Esophagus squamous epithelium (tissue), 5 donors: ENCODE data around the gene BRD1. TPM values are rescaled to one million over a fixed set of nuclear protein-coding genes. Genes with fewer than 3 reads are reported as not detected.

Experiments
- DNase-seq: peaks from one replicate; lab custom pipeline; 2025; lab: John Stamatoyannopoulos, UW
- H3K27ac ChIP-seq, 4 donors: fragments of 200-600 bp; sonication (generic); one replicate each; pipeline ENCODE4 v1.5.1; 2016 to 2019; ENCODE audit warnings: mild to moderate bottlenecking in 1 of 4
- H3K27me3 ChIP-seq, 4 donors: fragments of 200-600 bp; sonication (generic); 1 replicate in 3 of 4; 2 replicates in 1 of 4; pipeline versions ENCODE4 v1.5.1 to v1.6.0; 2017 to 2021; ENCODE audit warnings: antibody characterized with exemption in 1 of 4
- H3K36me3 ChIP-seq, 3 donors: fragments of 200-600 bp; sonication (generic); one replicate each; pipeline ENCODE4 v1.5.1; 2016 to 2019
- H3K4me1 ChIP-seq, 3 donors: fragments of 200-600 bp; sonication (generic); one replicate each; pipeline ENCODE4 v1.5.1; 2017 to 2019
- H3K4me3 ChIP-seq, 4 donors: fragments of 200-600 bp; sonication (generic); 1 replicate in 3 of 4; 2 replicates in 1 of 4; pipeline ENCODE4 v1.5.1; 2016 to 2019; ENCODE audit warnings: mild to moderate bottlenecking in 2 of 4, moderate library complexity in 1 of 4
- H3K9me3 ChIP-seq, 3 donors: fragments of 200-600 bp; sonication (generic); one replicate each; pipeline ENCODE4 v1.5.1; 2016 to 2019
- POLR2A ChIP-seq, 4 donors: fragments of 450-650 bp; IDR thresholded peaks; one replicate each; pipeline ENCODE4 v1.6.1; 2017; ENCODE audit warnings: antibody characterized with exemption in 4 of 4, mild to moderate bottlenecking in 4 of 4, moderate library complexity in 3 of 4
- WGBS, 2 donors: methylation state at CpG; one replicate each; pipeline ENCODE4 v1.1.5; 2018; 5-methylcytosine and 5-hydroxymethylcytosine counted together
- intact Hi-C: fragments of 100-400 bp; cut with DNase I; formaldehyde crosslinking; loops from one replicate; pipeline ENCODE4 v1.15.0; 2022
- total RNA-seq, 4 donors: library from RNA; depleted of rRNA; stranded (reverse); fragments of >200 nt; gene quantifications; one replicate each; pipeline ENCODE4 v1.1.0, GENCODE V29; 2016
- TF ChIP-seq, protein P1 (sequence below), 6 experiments: fragments of 450-650 bp in 4 of 6; fragments of 200-600 bp in 2 of 6; sonication (generic) in 2 of 6; IDR thresholded peaks; one replicate each; pipeline ENCODE4 v1.5.1; 2016 to 2019; ENCODE audit warnings: antibody characterized with exemption in 6 of 6, mild to moderate bottlenecking in 4 of 6, moderate library complexity in 4 of 6
- donor health status: DM: yes; HTN: yes; CAD: no.

The BRD1 gene
- total RNA-seq, 4 donors from 2014 or later, result 17.8 to 37.4 (median 29.9) TPM

DNA sequence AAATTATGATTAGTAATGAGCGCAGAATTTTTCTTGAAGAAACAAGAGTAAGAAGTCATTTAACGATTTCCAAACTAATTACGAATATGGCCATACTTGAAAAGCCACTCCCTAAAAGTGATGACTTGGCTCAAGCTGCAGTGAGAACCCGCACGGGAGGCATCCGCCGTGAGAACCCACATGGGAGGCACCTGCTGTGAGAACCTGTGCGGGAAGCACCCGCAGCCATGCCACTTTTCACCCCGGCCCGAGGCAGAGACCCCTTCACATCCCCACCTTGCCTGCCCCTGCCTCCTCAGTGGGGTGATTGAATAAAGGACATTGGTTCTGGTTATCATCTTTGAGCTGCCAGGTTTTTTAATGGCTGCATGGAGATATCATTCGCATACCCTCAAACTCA is 89.7 kb downstream of the BRD1 start:
- H3K36me3 ChIP-seq, result no peaks in the 10 kb centered on the region
- no peak overlapping the region for H3K27ac ChIP-seq
- intact Hi-C loops, result no loop called here
- H3K4me3 ChIP-seq, result no peak overlapping the region
- no peaks in the 10 kb centered on the region for H3K4me1 ChIP-seq
- 86 to 90% methylated on average over 8 to 12 of the region's 12 CpGs for WGBS, 2 donors
- TF ChIP-seq, protein P1, sequence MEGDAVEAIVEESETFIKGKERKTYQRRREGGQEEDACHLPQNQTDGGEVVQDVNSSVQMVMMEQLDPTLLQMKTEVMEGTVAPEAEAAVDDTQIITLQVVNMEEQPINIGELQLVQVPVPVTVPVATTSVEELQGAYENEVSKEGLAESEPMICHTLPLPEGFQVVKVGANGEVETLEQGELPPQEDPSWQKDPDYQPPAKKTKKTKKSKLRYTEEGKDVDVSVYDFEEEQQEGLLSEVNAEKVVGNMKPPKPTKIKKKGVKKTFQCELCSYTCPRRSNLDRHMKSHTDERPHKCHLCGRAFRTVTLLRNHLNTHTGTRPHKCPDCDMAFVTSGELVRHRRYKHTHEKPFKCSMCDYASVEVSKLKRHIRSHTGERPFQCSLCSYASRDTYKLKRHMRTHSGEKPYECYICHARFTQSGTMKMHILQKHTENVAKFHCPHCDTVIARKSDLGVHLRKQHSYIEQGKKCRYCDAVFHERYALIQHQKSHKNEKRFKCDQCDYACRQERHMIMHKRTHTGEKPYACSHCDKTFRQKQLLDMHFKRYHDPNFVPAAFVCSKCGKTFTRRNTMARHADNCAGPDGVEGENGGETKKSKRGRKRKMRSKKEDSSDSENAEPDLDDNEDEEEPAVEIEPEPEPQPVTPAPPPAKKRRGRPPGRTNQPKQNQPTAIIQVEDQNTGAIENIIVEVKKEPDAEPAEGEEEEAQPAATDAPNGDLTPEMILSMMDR (IDR thresholded peaks at IDR 0.05), result no peak
- TF ChIP-seq POLR2A (IDR thresholded peaks at IDR 0.05), result no peak
- no peak for DNase-seq
- H3K27me3 ChIP-seq, result peaks cover 0 to 74% (median 0%) of the 10 kb centered on the region in 4 donors
- peaks cover 0 to 3% (median 0%) of the 10 kb centered on the region in 3 donors for H3K9me3 ChIP-seq

- intact Hi-C loops, result no loop called here
- H3K27ac ChIP-seq, result no peak overlapping the region
- no peak for DNase-seq
- WGBS, 2 donors, result 57 to 77% methylated on average over 4 to 9 of the region's 12 CpGs
- no peaks in the 10 kb centered on the region for H3K4me1 ChIP-seq
- no peak overlapping the region for H3K4me3 ChIP-seq
- peaks cover 0 to 75% (median 0%) of the 10 kb centered on the region in 4 donors for H3K27me3 ChIP-seq
- H3K36me3 ChIP-seq, result no peaks in the 10 kb centered on the region
- H3K9me3 ChIP-seq, result no peaks in the 10 kb centered on the region
- TF ChIP-seq, protein P1 (IDR thresholded peaks at IDR 0.05), result no peak
- no peak for TF ChIP-seq POLR2A (IDR thresholded peaks at IDR 0.05)
Measured at GRCh38 chr22:49737101-49737551, 90.5 kb downstream of the BRD1 start.

GRCh38 chr22:49736538-49736937 is 91.1 kb downstream of the BRD1 start:
- H3K9me3 ChIP-seq, result no peaks in the 10 kb centered on the region
- 92% methylated on average over 4 of the region's 5 CpGs; no CpG with 5 or more reads in 1 of the 2 donors for WGBS, 2 donors
- intact Hi-C loops, result no loop called here
- no peak for DNase-seq
- TF ChIP-seq POLR2A (IDR thresholded peaks at IDR 0.05), result no peak
- TF ChIP-seq, protein P1 (IDR thresholded peaks at IDR 0.05), result no peak
- H3K36me3 ChIP-seq, result no peaks in the 10 kb centered on the region
- H3K4me3 ChIP-seq, result no peak overlapping the region
- H3K4me1 ChIP-seq, result no peaks in the 10 kb centered on the region
- peaks cover 0 to 81% (median 0%) of the 10 kb centered on the region in 4 donors for H3K27me3 ChIP-seq
- H3K27ac ChIP-seq, result no peak overlapping the region

- TF ChIP-seq, protein P1 (IDR thresholded peaks at IDR 0.05), result no peak
- TF ChIP-seq POLR2A (IDR thresholded peaks at IDR 0.05), result no peak
- DNase-seq, result no peak
- Histone ChIP-seq H3K36me3 (no peaks in the 10 kb centered on the region), H3K27ac (no peak overlapping the region), H3K9me3 (no peaks in the 10 kb centered on the region), H3K27me3 (peaks cover 0 to 87% (median 0%) of the 10 kb centered on the region in 4 donors), H3K4me3 (no peak overlapping the region), H3K4me1 (no peaks in the 10 kb centered on the region)
- WGBS, 2 donors, result 40 to 47% methylated on average over 1 to 4 of the region's 13 CpGs
- intact Hi-C loops, result no loop called here
Measured at GRCh38 chr22:49735901-49736421, 91.7 kb downstream of the BRD1 start.

GRCh38 chr22:49735411-49735900 is 92.2 kb downstream of the BRD1 start:
- Histone ChIP-seq H3K9me3 (no peaks in the 10 kb centered on the region), H3K4me3 (no peak overlapping the region), H3K27ac (no peak overlapping the region), H3K4me1 (no peaks in the 10 kb centered on the region), H3K27me3 (peaks cover 0 to 92% (median 0%) of the 10 kb centered on the region in 4 donors), H3K36me3 (no peaks in the 10 kb centered on the region)
- intact Hi-C loops, result no loop called here
- TF ChIP-seq POLR2A (IDR thresholded peaks at IDR 0.05), result no peak
- TF ChIP-seq, protein P1 (IDR thresholded peaks at IDR 0.05), result no peak
- no peak for DNase-seq
- 33 to 36% methylated on average over 6 to 9 of the region's 16 CpGs for WGBS, 2 donors
